Mononuclear cell (primary cell): ENCODE data around the gene ASXL1. TPM values are rescaled to one million over a fixed set of nuclear protein-coding genes. Genes with fewer than 3 reads are reported as not detected.
A peak's percentile ranks its signal among the peaks of the same experiment; 100 is the strongest.
"Not testable (repeated sequence)": the region's sequence is repeated elsewhere in the genome, so short reads cannot be mapped to it uniquely, and the experiment has no call there.

Experiments used
- H3K27me3 ChIP-seq: 2 replicates; pipeline ENCODE4 v1.6.0; 2011; ENCODE audit warnings: low read length, control low read depth; ENCODE audit not compliant: insufficient read depth
- H3K4me1 ChIP-seq: 2 replicates; pipeline ENCODE4 v1.5.1; 2011; ENCODE audit warnings: mild to moderate bottlenecking, low read length, control low read depth; ENCODE audit not compliant: insufficient read depth
- H3K4me3 ChIP-seq: 2 replicates; pipeline ENCODE4 v1.5.1; 2011; ENCODE audit warnings: mild to moderate bottlenecking, low read length, moderate library complexity
- H3K9me3 ChIP-seq: 2 replicates; pipeline ENCODE4 v1.5.1; 2011; ENCODE audit warnings: low read depth, mild to moderate bottlenecking, control low read depth, low read length
- total RNA-seq: library from RNA; depleted of rRNA; stranded (reverse); fragments of >200 nt; gene quantifications from one replicate; pipeline ENCODE4 v1.2.3, GENCODE V29; 2012

ASXL1 gene
- total RNA-seq = 117 TPM

DNA sequence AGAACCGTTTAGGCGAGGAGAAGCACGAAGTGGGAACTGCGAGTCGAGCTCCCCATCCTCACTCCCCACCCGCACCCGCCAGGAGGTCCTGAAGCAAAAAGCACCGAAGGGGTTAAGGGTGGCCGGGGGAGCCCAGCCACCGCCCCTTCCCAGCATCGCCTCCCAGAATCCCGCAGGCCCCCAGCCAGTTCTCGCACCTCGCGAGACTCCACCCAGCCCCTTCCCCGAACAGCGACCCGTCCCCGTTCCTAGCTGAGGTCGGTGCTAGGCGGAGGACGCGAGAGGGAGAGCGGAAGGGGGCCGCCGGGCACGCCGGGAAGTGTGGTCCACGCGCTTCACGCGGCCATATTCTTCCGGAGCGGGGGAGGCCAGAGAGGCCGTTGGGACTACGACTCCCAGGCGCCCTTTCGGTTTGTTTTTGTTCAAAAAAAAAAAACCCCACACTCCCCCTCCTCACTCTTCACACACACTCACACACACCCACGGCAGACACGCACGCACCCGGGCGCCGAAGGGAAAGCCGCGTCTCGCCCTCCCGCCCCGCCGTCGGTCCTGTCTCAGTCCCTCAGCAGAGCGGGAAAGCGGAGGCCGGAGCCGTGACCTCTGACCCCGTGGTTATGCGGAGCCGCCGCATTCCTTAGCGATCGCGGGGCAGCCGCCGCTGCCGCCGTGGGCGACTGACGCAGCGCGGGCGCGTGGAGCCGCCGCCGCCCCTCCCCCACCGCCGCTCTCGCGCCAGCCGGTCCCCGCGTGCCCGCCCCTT is at the start of gene ASXL1:
ASXL1 (plus strand) TSS at position 463 of the 763 bp plus-strand sequence. CDS start 445 bp downstream, outside the sequence.
- Histone ChIP-seq H3K4me3 (peak within 1 kb of the TSS; percentile 81), H3K9me3 (no peaks in the 10 kb centered on the region), H3K27me3 (no peaks in the 10 kb centered on the region), H3K4me1 (peaks cover 51% of the 10 kb centered on the region)

- Histone ChIP-seq H3K4me1 (no peaks in the 10 kb centered on the region), H3K27me3 (no peaks in the 10 kb centered on the region), H3K4me3 (no peak overlapping the region), H3K9me3 (no peaks in the 10 kb centered on the region)
These were observed 45.3 kb upstream of the ASXL1 start for GRCh38 chr20:32312718-32313424.

DNA sequence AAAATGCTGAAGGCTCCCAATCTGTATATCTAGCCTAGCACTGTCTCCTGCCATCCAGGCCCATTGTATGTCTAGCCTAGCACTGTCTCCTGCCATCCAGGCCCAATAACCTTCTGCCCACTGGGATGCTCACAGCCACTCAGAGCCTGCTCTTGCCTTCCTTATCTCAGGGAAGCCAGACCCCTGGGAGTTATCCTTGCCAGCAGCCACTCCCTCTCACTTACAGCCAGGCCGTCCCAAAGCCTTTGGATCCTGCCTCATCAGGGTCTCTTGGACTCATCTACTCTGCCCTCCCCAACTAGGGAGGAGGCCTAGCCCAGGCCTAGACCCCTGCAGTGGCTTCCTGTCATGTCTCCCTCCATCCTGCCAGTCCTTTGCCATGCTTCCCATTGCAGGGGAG is 43.4 kb upstream of the ASXL1 start:
- no peak overlapping the region for H3K4me3 ChIP-seq
- no peaks in the 10 kb centered on the region for H3K27me3 ChIP-seq
- no peaks in the 10 kb centered on the region for H3K4me1 ChIP-seq
- H3K9me3 ChIP-seq = no peaks in the 10 kb centered on the region

DNA sequence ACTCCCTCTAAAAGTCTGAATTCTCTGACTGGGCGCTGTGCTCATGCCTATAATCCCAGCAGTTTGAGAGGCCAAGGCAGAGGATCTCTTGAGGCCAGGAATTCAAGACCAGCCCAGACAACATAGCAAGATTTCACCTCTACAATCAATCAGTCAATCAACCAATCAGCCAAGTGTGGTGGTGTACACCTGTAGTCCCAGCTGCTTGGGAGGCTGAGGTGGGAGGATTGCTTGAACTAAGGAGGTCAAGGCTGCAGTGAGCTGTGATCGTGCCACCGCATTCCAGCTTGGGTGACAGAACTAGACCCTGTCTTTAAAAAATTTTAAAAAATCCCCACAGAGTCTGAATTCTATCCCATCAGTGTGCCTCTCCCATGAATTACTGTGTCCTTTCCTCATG is 42.7 kb upstream of the ASXL1 start:
- no peak overlapping the region for H3K4me3 ChIP-seq
- H3K9me3 ChIP-seq = no peaks in the 10 kb centered on the region
- no peaks in the 10 kb centered on the region for H3K27me3 ChIP-seq
- H3K4me1 ChIP-seq = no peaks in the 10 kb centered on the region

- Histone ChIP-seq H3K4me3 (no peak overlapping the region), H3K9me3 (no peaks in the 10 kb centered on the region), H3K27me3 (no peaks in the 10 kb centered on the region), H3K4me1 (no peaks in the 10 kb centered on the region)
These were observed 42.2 kb upstream of the ASXL1 start for GRCh38 chr20:32315891-32316290.

- no peaks in the 10 kb centered on the region for H3K9me3 ChIP-seq
- H3K4me3 ChIP-seq = no peak overlapping the region
- H3K4me1 ChIP-seq = no peaks in the 10 kb centered on the region
- no peaks in the 10 kb centered on the region for H3K27me3 ChIP-seq
These were observed 41.5 kb upstream of the ASXL1 start for GRCh38 chr20:32316667-32317066.

DNA sequence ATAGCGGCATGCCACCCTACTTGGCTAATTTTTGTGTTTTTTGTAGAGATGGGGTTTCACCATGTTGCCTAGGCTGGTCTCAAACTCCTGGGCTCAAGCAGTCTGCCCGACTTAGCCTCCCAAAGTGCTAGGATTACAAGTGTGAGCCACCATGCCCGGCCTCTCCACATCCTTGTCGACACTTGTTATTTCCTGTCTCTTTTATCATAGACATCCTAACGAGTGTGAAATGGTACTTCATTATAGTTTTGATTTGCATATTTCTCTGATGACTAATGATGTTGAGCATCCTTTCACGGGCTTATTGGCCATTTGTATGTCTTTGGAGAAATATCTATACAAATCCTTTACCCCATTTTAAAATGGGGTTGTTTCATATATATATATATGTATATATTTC is 39.0 kb upstream of the ASXL1 start:
- no peaks in the 10 kb centered on the region for H3K27me3 ChIP-seq
- H3K4me3 ChIP-seq = no peak overlapping the region
- no peaks in the 10 kb centered on the region for H3K9me3 ChIP-seq
- H3K4me1 ChIP-seq = no peaks in the 10 kb centered on the region

GRCh38 chr20:32320305-32320704 is 37.8 kb upstream of the ASXL1 start:
- H3K9me3 ChIP-seq = no peaks in the 10 kb centered on the region
- no peak overlapping the region for H3K4me3 ChIP-seq
- H3K4me1 ChIP-seq = no peaks in the 10 kb centered on the region
- H3K27me3 ChIP-seq = no peaks in the 10 kb centered on the region

DNA sequence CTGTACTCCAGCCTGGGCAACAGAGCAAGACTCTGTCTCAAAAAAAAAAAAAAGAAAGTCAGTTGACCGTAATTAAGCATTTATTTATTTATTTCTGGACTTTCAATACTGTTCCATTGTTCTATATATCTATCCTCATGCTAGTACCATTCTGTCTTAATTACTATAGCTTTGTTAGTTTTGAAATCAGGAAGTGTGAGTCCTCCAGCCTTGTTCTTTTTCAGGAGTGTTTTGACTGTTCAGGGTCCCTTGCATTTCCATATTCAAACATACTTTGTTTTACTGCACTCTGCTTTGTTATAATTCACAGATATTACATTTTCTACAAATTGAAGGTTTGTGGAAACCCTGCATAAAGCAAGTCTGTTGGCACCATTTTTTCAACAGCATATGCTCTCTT is 36.7 kb upstream of the ASXL1 start:
- Histone ChIP-seq H3K4me3 (no peak overlapping the region), H3K4me1 (no peaks in the 10 kb centered on the region), H3K9me3 (no peaks in the 10 kb centered on the region), H3K27me3 (no peaks in the 10 kb centered on the region)

DNA sequence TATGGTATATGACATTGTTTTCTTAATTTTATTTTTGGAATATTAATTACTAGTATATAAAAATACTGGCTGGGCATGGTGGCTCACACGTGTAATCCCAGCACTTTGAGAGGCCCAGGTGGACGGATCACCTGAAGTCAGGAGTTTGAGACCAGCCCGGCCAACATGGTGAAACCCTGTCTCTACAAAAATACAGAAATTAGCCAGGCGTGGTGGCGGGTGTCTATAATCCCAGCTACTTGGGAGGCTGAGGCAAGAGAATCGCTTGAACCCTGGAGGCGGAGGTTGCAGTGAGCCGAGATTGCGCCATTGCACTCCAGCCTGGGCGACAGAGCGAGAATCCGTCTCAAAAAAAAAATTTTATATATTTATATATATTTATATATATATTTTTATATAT is 35.9 kb upstream of the ASXL1 start:
- H3K9me3 ChIP-seq, H3K27me3 ChIP-seq, H3K4me3 ChIP-seq, H3K4me1 ChIP-seq: not testable (repeated sequence)

- not testable (repeated sequence) for H3K27me3 ChIP-seq, H3K4me3 ChIP-seq, H3K9me3 ChIP-seq, H3K4me1 ChIP-seq
These were observed 34.4 kb upstream of the ASXL1 start for GRCh38 chr20:32323761-32324160.

DNA sequence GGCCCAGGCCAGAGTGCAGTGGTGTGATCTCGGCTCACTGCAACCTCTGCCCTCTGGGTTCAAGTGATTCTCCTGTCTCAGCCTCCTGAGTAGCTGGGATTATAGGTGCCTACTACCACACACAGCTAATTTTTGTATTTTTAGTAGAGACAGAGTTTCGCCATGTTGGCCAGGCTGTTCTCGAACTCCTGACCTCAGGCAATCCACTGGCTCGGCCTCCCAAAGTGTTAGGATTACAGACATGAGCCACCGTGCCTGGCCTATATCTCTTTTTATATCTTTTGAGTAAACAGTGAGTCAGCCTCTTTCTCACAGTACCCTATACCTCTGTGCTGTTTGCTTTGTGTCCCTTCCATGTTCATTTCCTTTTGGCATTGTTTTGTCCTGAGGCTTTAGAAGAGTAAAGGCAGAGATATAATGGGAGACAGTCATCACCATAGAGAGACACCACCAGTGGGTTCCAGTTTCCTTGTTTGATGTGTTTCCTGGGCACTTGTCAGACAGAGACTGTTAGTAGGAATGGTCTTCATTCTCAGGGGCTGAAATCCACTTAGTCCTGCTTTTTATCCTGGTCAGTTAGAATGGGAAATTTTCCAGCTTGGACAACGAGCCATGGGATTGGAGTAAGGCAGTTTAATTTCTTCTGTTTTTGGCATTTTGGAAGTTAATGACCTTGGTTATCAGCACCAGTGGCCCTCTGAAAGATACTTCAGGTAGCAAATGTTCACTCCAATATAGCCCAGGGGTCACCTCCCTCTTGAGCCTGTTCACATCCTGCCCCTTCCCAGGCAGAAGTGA is 32.2 kb upstream of the ASXL1 start:
- no peaks in the 10 kb centered on the region for H3K4me1 ChIP-seq
- H3K4me3 ChIP-seq = no peak overlapping the region
- no peaks in the 10 kb centered on the region for H3K9me3 ChIP-seq
- H3K27me3 ChIP-seq = no peaks in the 10 kb centered on the region

DNA sequence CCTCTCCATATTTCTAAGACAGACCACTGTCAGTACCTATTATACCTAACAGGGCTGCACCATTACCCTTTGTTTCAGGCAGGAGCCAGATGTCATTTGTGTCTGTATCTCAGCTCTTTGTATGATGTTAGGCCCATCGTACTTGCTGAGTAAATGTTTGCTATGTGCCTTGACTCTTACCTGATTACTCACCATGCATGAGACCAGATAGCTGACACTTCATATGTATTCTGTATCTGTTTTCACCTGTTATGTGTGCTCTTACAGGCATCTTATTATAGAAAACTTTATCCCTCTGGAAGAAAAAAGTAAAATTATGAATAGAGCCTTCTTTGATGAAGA is 31.7 kb upstream of the ASXL1 start:
- Histone ChIP-seq H3K4me1 (no peaks in the 10 kb centered on the region), H3K9me3 (no peaks in the 10 kb centered on the region), H3K4me3 (no peak overlapping the region), H3K27me3 (no peaks in the 10 kb centered on the region)

- Histone ChIP-seq H3K27me3 (no peaks in the 10 kb centered on the region), H3K4me3 (no peak overlapping the region), H3K4me1 (no peaks in the 10 kb centered on the region), H3K9me3 (no peaks in the 10 kb centered on the region)
These were observed 30.9 kb upstream of the ASXL1 start for GRCh38 chr20:32327087-32327681.
